Measurements from ENCODE around the gene FCRLA. TPM values are rescaled to one million over a fixed set of nuclear protein-coding genes. Genes with fewer than 3 reads are reported as not detected.
A peak's percentile ranks its signal among the peaks of the same experiment; 100 is the strongest.
"Not testable (repeated sequence)": the region's sequence is repeated elsewhere in the genome, so short reads cannot be mapped to it uniquely, and the experiment has no call there.

FCRLA gene
- total RNA-seq, 2 donors from 2014 or later, result 0.30 to 0.50 TPM

DNA sequence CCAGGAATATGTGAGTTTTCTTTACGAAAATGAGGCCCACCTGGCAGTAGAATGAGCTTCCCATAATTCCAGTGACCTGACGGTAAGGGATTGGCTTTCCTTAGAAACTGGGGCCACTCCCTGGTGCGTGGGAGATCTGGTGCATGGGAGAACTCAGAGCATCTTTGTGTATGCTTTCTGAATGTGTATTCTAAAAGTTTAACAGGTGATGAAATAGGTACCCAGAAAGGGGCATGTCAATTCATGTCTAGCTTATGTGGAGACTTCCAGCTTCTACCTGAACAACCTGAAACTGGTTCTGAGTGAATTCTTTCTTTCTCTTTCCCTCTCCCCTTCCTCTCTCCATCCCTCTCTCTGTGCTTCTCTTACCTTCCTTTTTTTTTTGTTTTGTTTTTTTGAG, 15.2 kb upstream of the FCRLA start:
- no peaks in the 10 kb centered on the region for H3K27me3 ChIP-seq
- no peak for DNase-seq
- no peak overlapping the region for H3K4me3 ChIP-seq
- H3K27ac ChIP-seq, result no peak overlapping the region
- H3K9me3 ChIP-seq, result no peaks in the 10 kb centered on the region
- intact Hi-C loops (cut with DNase I), result no loop called here
- no peak overlapping the region for H3K9ac ChIP-seq (ENCODE audit: low read depth in 2 of 2, low read length in 2 of 2)
- TF ChIP-seq, protein P1, sequence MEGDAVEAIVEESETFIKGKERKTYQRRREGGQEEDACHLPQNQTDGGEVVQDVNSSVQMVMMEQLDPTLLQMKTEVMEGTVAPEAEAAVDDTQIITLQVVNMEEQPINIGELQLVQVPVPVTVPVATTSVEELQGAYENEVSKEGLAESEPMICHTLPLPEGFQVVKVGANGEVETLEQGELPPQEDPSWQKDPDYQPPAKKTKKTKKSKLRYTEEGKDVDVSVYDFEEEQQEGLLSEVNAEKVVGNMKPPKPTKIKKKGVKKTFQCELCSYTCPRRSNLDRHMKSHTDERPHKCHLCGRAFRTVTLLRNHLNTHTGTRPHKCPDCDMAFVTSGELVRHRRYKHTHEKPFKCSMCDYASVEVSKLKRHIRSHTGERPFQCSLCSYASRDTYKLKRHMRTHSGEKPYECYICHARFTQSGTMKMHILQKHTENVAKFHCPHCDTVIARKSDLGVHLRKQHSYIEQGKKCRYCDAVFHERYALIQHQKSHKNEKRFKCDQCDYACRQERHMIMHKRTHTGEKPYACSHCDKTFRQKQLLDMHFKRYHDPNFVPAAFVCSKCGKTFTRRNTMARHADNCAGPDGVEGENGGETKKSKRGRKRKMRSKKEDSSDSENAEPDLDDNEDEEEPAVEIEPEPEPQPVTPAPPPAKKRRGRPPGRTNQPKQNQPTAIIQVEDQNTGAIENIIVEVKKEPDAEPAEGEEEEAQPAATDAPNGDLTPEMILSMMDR (IDR thresholded peaks at IDR 0.05), result no peak
- H3K36me3 ChIP-seq, result no peaks in the 10 kb centered on the region
- no peaks in the 10 kb centered on the region for H3K4me1 ChIP-seq

DNA sequence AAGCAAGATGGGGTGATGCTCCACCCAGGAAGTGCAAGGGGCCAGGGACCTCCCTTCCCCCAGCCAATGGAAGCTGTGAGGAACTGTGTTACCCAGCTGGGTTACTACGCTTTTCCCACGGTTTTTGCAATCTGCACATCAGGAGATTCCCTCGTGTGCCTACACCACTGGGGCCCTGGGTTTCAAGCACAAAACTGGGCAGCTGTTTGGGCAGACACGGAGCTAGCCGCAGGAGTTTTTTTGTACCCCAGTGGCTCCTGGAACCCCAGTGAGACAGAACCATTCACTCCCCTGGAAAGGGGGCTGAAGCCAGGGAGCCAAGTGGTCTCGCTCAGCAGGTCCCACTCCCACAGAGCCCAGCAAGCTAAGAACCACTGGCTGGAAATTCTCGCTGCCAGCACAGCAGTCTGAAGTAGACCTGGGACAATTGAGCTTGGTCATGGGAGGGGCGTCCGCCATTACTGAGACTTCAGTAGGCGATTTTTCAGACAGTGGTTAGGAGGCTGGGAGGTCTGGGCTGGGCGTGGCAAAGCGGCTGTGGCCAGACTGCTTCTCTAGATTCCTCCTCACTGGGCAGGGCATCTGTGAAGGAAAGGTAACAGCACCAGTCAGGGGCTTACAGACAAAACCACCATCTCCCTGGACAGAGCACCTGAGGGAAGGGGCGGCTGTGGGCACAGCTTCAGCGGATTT, 13.9 kb upstream of the FCRLA start:
- DNase-seq; intact Hi-C loops (cut with DNase I); H3K9ac ChIP-seq (ENCODE audit: low read depth in 2 of 2, low read length in 2 of 2); H3K27me3 ChIP-seq; H3K36me3 ChIP-seq; H3K4me1 ChIP-seq; H3K4me3 ChIP-seq; H3K9me3 ChIP-seq; H3K27ac ChIP-seq: not testable (repeated sequence)

DNA sequence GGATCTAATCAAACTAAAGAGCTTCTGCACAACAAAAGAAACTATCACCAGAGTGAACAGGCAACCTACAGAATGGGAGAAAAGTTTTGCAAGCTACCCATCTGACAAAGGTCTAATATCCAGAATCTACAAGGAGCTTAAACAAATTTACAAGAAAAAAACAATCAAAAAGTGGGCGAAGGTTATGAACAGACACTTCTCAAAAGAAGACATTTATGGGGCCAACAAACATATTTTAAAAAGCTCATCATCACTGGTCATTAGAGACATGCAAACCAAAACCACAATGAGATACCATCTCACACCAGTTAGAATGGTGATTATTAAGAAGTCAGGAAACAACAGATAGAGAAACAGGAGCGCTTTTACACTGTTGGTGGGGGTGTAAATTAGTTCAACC, 8.7 kb upstream of the FCRLA start:
- DNase-seq; H3K9ac ChIP-seq (ENCODE audit: low read depth in 2 of 2, low read length in 2 of 2); H3K36me3 ChIP-seq; H3K9me3 ChIP-seq; H3K4me3 ChIP-seq; H3K27me3 ChIP-seq; intact Hi-C loops (cut with DNase I); H3K4me1 ChIP-seq; H3K27ac ChIP-seq: not testable (repeated sequence)

DNA sequence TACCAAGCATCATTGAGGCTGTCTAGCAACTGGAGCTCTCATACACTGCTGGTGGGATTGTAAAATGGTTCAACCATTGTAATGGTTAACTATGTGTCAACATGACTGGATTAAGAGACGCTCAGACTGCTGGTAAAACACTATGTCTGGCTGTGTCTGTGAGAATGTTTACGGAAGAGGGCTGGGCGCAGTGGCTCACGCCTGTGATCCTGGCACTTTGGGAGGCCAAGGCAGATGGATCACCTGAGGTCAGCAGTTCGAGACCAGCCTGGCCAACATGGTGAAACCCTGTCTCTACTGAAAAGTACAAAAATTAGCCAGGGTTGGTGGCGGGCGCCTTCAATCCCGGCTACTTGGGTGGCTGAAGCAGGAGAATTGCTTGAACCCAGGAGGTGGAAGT, 4.8 kb upstream of the FCRLA start:
- Histone ChIP-seq H3K9ac (ENCODE audit: low read depth in 2 of 2, low read length in 2 of 2) (no peak overlapping the region), H3K27ac (no peak overlapping the region), H3K36me3 (no peaks in the 10 kb centered on the region), H3K9me3 (no peaks in the 10 kb centered on the region), H3K27me3 (no peaks in the 10 kb centered on the region), H3K4me3 (no peak overlapping the region), H3K4me1 (no peaks in the 10 kb centered on the region)
- intact Hi-C loops (cut with DNase I), result no loop called here
- TF ChIP-seq, protein P1 (IDR thresholded peaks at IDR 0.05), result no peak
- DNase-seq, result peak; percentile 58

DNA sequence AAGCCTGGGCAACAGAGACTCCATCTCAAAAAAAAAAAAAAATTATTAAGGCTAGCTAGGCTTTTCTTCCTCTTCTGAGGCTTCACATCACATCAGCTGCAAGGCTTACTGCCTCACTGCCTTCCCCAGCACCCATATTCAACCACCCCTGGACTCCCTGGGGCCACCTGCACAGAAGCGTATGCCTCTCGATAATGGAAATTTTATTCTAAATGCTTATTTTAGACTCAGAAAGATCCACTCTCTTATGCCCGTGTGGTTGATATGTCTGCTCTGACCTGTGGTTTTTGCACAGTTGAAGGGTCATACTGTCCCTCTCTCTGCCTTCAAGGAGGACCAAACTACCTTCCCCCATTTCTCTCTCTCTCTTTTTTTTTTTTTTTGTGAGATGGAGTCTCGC, 1.5 kb upstream of the FCRLA start:
- H3K27me3 ChIP-seq, result no peaks in the 10 kb centered on the region
- H3K9ac ChIP-seq (ENCODE audit: low read depth in 2 of 2, low read length in 2 of 2), result no peak overlapping the region
- intact Hi-C loops (cut with DNase I), result no loop called here
- H3K4me1 ChIP-seq, result no peaks in the 10 kb centered on the region
- H3K9me3 ChIP-seq, result no peaks in the 10 kb centered on the region
- TF ChIP-seq, protein P1 (IDR thresholded peaks at IDR 0.05), result no peak
- H3K36me3 ChIP-seq, result no peaks in the 10 kb centered on the region
- no peak overlapping the region for H3K27ac ChIP-seq
- H3K4me3 ChIP-seq, result no peak overlapping the region
- DNase-seq, result no peak

DNA sequence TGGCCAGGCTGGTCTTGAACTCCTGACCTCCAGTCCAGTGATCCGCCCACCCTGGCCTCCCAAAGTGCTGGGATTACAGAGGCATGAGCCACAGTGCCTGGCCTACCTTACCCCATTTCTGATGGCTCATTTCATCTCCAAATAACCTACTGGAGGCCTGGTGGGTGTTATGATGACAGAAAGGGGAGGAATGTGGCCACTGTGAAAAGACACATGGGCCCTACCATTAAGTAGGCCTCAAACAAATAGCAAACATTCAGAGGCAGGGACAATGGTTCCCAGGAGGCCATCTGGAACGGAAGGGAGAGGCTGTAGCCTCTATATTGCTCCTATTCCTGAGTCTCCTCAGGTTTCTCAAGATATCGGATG, 932 bp upstream of the FCRLA start:
- Histone ChIP-seq H3K4me3 (no peak overlapping the region), H3K27me3 (no peaks in the 10 kb centered on the region), H3K27ac (no peak overlapping the region), H3K9me3 (no peaks in the 10 kb centered on the region), H3K36me3 (no peaks in the 10 kb centered on the region), H3K9ac (ENCODE audit: low read depth in 2 of 2, low read length in 2 of 2) (no peak overlapping the region), H3K4me1 (no peaks in the 10 kb centered on the region)
- TF ChIP-seq, protein P1 (IDR thresholded peaks at IDR 0.05), result no peak
- no peak for DNase-seq
- intact Hi-C loops (cut with DNase I), result no loop called here

Data from colonic mucosa (tissue), 4 donors.